ENCODE results near the gene CTIF.

DNA sequence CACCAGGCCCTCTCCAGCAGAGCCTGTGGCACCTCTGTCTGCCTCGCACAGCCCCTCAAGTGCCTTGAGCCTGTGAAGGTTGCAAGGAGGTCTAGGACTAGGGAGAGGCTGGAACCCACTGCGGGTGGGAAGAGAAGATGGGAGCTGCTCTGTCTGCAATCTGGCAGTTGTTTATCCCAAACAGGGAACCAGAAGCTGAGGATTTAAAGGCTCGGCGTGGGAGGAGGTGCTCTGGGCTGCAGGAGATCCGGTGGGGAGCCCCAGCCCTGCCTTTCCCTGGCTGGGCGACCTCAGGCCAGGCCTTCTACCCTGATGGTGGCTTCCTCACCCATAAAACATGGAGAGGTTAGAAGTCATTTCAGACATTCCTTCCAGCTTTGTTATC is 237.8 kb downstream of the CTIF start:
- TF ChIP-seq, protein P1, sequence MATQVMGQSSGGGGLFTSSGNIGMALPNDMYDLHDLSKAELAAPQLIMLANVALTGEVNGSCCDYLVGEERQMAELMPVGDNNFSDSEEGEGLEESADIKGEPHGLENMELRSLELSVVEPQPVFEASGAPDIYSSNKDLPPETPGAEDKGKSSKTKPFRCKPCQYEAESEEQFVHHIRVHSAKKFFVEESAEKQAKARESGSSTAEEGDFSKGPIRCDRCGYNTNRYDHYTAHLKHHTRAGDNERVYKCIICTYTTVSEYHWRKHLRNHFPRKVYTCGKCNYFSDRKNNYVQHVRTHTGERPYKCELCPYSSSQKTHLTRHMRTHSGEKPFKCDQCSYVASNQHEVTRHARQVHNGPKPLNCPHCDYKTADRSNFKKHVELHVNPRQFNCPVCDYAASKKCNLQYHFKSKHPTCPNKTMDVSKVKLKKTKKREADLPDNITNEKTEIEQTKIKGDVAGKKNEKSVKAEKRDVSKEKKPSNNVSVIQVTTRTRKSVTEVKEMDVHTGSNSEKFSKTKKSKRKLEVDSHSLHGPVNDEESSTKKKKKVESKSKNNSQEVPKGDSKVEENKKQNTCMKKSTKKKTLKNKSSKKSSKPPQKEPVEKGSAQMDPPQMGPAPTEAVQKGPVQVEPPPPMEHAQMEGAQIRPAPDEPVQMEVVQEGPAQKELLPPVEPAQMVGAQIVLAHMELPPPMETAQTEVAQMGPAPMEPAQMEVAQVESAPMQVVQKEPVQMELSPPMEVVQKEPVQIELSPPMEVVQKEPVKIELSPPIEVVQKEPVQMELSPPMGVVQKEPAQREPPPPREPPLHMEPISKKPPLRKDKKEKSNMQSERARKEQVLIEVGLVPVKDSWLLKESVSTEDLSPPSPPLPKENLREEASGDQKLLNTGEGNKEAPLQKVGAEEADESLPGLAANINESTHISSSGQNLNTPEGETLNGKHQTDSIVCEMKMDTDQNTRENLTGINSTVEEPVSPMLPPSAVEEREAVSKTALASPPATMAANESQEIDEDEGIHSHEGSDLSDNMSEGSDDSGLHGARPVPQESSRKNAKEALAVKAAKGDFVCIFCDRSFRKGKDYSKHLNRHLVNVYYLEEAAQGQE (IDR thresholded peaks at IDR 0.05; ENCODE audit: low read depth) = no peak
- TF ChIP-seq EGR1 (IDR thresholded peaks at IDR 0.05) (no peak), CREB1 (IDR thresholded peaks at IDR 0.05; ENCODE audit: low read depth) (no peak), RAD21 (IDR thresholded peaks at IDR 0.05; ENCODE audit: low read depth) (no peak), CEBPB (IDR thresholded peaks at IDR 0.05) (no peak), TCF12 (IDR thresholded peaks at IDR 0.05; ENCODE audit: low read depth) (no peak), TAF1 (IDR thresholded peaks at IDR 0.05; ENCODE audit: low read depth) (no peak), EP300 (IDR thresholded peaks at IDR 0.05; ENCODE audit: borderline replicate concordance) (no peak), FOXM1 (IDR thresholded peaks at IDR 0.05; ENCODE audit: borderline replicate concordance, low read depth) (no peak)
- TF ChIP-seq, protein P2, sequence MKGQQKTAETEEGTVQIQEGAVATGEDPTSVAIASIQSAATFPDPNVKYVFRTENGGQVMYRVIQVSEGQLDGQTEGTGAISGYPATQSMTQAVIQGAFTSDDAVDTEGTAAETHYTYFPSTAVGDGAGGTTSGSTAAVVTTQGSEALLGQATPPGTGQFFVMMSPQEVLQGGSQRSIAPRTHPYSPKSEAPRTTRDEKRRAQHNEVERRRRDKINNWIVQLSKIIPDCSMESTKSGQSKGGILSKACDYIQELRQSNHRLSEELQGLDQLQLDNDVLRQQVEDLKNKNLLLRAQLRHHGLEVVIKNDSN (IDR thresholded peaks at IDR 0.05) = no peak
